A549 (cell line): ENCODE results near the gene MYB.

ENCODE experiments used
- CHD4 ChIP-seq: fragments of 200-600 bp; sonication (generic); IDR thresholded peaks from 2 replicates; pipeline ENCODE4 v1.6.1; 2016; ENCODE audit warnings: antibody characterized with exemption, mild to moderate bottlenecking, borderline replicate concordance
- CTCF ChIP-seq: fragments of >200 bp; sonication (Bioruptor Twin); formaldehyde crosslinking; IDR thresholded peaks from 3 replicates; pipeline ENCODE4 v1.5.1; 2016
- E2F6 ChIP-seq: IDR thresholded peaks from 2 replicates; pipeline ENCODE4 v1.6.1; 2012; ENCODE audit warnings: low read depth, borderline replicate concordance
- NFE2L2 ChIP-seq: fragments of 150-350 bp; conservative IDR thresholded peaks from 2 replicates; pipeline ENCODE4 v1.6.1; 2014; ENCODE audit warnings: low read length
- POLR2A ChIP-seq: IDR thresholded peaks from 2 replicates; pipeline ENCODE4 v1.6.1; 2012; ENCODE audit warnings: mild to moderate bottlenecking, low read length
- RNF2 ChIP-seq: fragments of 200-600 bp; sonication (generic); IDR thresholded peaks from 2 replicates; pipeline ENCODE4 v1.6.1; 2016; ENCODE audit warnings: low read depth, mild to moderate bottlenecking, antibody characterized with exemption, moderate library complexity, borderline replicate concordance

- TF ChIP-seq NFE2L2: no peak
- TF ChIP-seq RNF2: no peak
- no peak for TF ChIP-seq POLR2A
- TF ChIP-seq CTCF: peak; percentile 44
- no peak for TF ChIP-seq E2F6
- TF ChIP-seq CHD4: no peak
Observed at GRCh38 chr6:135183532-135184440, 2.7 kb downstream of the MYB start.
